IPS-11a (cell line): ENCODE data around the gene SMYD2.
A peak's percentile ranks its signal among the peaks of the same experiment; 100 is the strongest.

Source experiments
- H3K4me3 ChIP-seq: one replicate; pipeline ENCODE4 v1.5.1; 2013; ENCODE audit warnings: low read depth, low read length, control low read depth

Gene SMYD2, protein sequence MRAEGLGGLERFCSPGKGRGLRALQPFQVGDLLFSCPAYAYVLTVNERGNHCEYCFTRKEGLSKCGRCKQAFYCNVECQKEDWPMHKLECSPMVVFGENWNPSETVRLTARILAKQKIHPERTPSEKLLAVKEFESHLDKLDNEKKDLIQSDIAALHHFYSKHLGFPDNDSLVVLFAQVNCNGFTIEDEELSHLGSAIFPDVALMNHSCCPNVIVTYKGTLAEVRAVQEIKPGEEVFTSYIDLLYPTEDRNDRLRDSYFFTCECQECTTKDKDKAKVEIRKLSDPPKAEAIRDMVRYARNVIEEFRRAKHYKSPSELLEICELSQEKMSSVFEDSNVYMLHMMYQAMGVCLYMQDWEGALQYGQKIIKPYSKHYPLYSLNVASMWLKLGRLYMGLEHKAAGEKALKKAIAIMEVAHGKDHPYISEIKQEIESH

GRCh38 chr1:214281021-214281719, at the start of gene SMYD2:
TSS of gene SMYD2 (plus strand) at chr1:214281159. CDS start at chr1:214281255, 96 bp downstream.
- peak within 1 kb of the TSS; percentile 73 for H3K4me3 ChIP-seq

DNA sequence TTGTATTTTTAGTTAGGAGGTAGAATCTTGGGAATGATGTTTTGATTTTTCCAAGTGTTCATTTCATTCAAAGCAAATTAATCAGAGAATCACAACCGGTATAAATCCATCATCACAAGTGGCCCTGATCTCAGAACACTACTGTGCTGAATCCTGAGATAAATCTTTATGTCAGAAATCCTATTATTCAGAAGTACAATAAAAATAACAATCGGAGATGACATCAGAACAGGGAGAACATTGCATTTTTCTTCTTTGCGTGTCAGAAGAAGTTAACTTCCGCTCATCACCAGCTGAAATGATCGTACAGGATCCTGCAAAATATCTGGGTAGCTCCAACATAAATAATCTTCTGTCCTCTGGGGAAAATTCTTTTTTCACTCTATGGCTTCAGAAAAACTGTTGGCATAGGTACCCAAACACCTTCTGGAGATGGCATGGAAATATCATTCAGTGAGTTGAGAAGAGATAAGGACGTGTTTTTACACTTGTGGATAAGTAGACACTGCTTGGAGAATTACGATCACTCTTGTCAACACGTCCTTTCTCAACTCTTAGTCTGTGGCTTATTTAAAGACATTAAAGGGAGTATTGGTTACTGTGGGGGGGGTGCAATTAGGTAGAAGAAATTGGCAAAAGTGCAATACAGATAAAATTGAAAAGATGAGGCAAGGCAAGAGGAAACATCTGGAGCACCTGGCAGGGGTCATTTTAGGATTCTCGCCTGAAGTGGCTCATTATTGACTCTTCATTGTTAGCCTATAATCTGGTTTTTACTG, 46.9 kb upstream of the SMYD2 start:
- no peak overlapping the region for H3K4me3 ChIP-seq

DNA sequence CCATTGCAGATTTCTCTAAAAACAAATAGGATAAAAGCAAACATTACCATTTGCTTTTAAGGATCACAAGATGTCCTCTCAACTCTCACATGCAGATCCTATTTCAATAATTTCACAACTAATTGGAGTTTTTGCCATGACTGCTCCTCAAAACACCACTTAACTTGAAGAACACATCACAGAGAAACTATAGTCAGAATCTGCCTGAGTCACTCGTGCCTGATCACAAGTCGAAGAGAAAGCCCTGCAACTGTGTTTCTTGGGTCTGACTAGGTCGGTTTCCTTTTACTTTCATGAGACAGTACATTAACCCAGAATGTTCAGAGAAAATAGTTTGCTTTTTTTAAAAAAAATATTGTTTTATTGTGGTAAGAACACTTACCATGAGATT, 46.3 kb upstream of the SMYD2 start:
- H3K4me3 ChIP-seq = no peak overlapping the region

GRCh38 chr1:214236477-214236876, 44.5 kb upstream of the SMYD2 start:
- H3K4me3 ChIP-seq = no peak overlapping the region

DNA sequence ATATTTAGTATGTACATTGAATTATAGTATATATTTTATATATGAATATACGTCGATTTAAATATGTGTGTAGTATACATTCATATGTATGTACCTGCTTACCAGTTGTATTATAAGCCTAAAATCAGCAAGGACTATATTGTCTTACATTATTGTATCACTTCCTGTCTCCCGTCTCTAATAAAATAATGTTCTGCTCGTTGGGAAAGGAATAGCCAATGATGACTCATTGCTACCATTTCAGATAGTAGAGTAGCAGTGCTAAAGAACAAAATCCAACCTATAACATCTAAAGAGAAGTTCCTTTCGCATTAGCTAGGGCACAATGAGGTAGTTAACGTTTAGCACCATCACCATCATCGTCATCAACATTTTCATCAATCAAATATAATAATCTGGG, 39.9 kb upstream of the SMYD2 start:
- no peak overlapping the region for H3K4me3 ChIP-seq

DNA sequence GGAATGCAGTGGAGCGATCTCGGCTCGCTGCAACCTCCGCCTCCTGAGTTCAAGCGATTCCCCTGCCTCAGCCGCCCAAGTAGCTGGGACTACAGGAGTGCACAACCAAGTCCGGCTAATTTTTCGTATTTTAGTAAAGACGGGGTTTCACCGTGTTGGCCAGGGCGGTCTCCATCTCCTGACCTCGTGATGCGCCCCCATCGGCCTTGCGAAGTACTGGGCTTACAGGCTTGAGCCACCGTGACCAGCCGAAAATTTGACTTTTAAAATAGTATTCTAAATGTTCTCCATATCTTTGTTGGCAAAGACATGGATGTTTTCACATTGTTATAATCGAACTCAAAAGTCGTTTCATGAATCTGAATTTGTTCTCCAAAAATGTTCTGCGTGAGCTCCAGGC, 36.7 kb upstream of the SMYD2 start:
- H3K4me3 ChIP-seq = no peak overlapping the region

- no peak overlapping the region for H3K4me3 ChIP-seq
Observed at GRCh38 chr1:214244841-214245240, 36.1 kb upstream of the SMYD2 start.

- H3K4me3 ChIP-seq = no peak overlapping the region
Observed at GRCh38 chr1:214247501-214248041, 33.4 kb upstream of the SMYD2 start.

DNA sequence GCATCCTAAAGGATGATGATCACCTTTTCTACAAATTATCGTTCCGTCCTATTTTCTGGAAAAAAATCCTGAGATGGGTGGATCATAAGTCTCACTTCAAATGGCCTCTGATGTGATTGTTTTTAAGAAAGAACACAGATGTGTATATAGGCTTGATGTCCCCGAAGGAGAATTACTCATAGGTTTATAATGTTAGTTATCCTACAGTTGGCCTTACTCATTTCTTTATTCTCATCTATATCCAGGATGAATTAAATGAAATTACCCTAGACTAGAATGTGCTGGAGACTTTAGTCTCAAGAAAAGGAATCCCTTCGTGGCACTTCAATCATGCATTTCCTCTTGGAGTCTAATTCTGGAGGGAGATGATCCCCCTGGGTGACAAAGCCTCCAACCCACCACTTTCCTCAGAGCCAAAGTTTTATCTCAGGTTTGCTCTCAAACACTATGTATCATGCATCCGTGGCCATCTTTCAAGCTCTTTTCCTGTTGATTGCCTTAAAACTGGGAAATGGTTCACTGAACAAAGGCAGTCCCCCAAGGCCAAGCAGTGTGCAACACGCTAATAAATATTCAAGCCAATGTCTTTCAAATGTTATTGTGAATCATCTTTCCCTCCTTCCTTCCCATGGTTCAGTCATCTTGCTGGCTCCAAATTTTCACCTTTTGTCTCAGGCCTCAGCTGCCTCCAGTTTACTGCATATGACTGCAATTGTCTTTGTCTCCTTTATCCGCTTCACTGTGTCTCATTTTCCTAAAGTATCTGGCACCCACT, 32.5 kb upstream of the SMYD2 start:
- H3K4me3 ChIP-seq = no peak overlapping the region

DNA sequence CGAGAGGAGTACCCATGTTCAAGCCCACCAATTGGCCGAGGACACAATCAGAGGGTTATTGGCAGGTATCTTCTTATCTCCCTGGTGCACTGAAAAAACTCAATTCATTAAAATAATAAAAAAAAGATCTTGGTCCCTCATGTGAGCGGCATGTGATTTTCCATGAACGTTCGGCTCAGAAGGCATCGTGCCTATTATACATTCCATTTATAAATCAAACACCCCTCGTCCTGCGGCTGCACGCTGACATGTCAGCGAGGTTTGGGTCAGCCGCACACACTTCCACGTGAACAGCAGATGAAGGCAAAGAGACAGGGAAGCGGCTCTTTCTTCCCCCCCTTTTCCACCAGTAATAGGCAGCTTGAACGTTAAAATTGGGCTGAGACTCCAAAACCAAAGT, 31.3 kb upstream of the SMYD2 start:
- H3K4me3 ChIP-seq = no peak overlapping the region

- H3K4me3 ChIP-seq = no peak overlapping the region
Observed at GRCh38 chr1:214251354-214251753, 29.6 kb upstream of the SMYD2 start.

DNA sequence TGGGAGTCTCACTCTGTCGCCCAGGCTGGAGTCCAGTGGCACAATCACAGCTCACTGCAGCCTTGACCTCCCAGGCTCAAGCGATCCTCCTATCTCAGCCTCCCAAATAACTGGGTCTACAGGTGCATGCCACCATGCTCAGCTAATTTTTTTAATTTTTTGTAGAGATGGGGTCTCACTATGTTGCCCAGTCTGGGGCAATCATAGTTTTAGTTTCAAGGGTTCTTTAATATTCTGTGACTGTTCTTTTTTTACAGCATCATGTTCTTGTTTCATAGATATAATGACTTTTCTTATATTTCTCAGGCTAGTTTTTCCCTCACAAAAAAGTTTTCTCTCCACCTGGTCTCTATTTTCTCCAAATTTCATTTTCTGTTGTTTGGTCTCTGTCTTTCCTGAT, 25.4 kb upstream of the SMYD2 start:
- no peak overlapping the region for H3K4me3 ChIP-seq

DNA sequence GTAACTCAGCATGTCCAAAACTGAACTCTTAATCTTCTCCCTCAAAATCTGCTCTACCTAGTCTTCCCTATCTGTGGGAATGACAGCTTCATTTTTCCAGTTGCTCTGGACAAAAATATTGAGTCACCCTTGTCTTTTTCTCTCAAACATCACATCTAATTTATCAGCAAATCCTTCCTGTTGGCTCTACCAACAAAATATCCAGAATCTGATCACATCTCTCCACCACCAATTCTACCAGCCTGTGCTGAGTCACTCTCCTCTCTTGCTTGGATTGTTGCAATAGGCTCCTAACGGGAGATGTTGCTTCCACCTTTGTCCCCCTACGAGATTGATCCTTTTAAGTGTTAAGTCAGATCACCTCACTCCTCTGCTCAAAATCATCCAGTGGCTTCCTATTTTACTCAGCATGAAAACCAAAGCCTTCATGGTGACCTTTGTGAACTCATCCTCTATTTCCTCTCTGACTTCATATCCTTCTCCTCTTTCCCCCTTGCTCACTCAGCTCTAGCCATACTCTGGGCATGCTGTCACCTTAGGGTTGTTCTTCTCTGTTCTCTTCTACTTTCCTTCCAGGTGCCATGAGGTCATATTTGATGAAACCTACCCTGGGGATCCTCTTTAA, 21.5 kb upstream of the SMYD2 start:
- H3K4me3 ChIP-seq = no peak overlapping the region

- no peak overlapping the region for H3K4me3 ChIP-seq
Observed at GRCh38 chr1:214260561-214261205, 20.3 kb upstream of the SMYD2 start.

DNA sequence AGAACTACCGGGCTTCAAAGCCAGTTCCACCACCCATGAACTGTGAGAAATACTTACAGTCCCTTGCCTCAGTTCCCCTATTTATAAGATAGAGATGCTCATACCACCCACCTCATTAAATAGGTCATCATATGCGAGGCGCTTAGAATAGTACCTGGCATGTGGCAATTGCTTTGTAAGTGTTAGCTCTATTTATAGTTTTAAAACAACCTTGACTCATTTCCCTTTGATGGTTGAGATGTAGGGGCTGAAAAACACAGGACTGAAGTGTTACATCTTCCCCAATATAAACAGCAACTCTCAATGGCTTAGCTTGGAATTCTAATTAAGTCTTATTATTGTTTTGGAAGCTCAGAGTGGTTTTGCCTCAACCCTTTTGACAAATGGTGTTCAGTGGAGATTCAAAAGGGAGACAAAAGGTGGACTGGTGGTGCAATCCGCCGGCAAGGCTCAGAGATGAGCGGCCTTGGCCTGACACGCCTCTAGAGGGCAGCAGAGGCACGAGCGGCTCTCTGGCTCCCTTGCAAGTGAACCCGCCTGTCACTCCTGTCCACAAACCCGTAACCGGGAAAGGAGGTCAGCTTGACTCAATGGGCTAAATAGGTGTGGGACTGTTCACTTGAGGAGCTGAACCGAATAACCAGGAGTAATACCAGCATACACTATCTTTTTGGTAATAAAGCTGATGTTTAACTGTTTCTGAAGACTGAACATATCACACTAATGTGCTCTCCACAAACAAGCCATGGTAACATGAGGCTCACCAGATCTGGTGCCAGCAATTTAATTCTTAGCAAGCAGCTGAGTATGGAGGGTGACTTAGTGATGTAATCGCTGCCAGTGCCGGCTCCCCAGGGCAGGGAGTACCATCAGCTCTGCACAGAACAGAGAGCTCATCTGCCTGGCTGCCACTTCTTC, 19.5 kb upstream of the SMYD2 start:
- no peak overlapping the region for H3K4me3 ChIP-seq

GRCh38 chr1:214264196-214264595, 16.8 kb upstream of the SMYD2 start:
- no peak overlapping the region for H3K4me3 ChIP-seq

GRCh38 chr1:214264976-214265375, 16.0 kb upstream of the SMYD2 start:
- no peak overlapping the region for H3K4me3 ChIP-seq

GRCh38 chr1:214270097-214270650, 10.8 kb upstream of the SMYD2 start:
- H3K4me3 ChIP-seq = no peak overlapping the region
